Calu3 (cell line): ENCODE measurements around the gene FUT1. TPM values are rescaled to one million over a fixed set of nuclear protein-coding genes. Genes with fewer than 3 reads are reported as not detected.

Experiments used
- BruUV-seq: library from RNA; stranded (reverse); fragments of 400-500 nt; replicated peaks from 2 replicates; lab custom pipeline; 2021; lab: Mats Ljungman, UMichigan
- CTCF ChIA-PET: fragments of 300-600 bp; sonication (Branson Sonifier 250); formaldehyde crosslinking; loops from one replicate; lab custom pipeline; 2022; ENCODE audit warnings: antibody characterized with exemption; lab: Charles Lee
- DNase-seq: peaks from one replicate; pipeline ENCODE4 v3.0.0; 2022
- H3K27ac Mint-ChIP-seq: one replicate; pipeline ENCODE4 v1.8.0; 2022; ENCODE audit warnings: mixed read lengths; ENCODE audit not compliant: unreplicated experiment
- H3K27me3 Mint-ChIP-seq: one replicate; pipeline ENCODE4 v1.8.0; 2022; ENCODE audit warnings: mixed read lengths; ENCODE audit not compliant: unreplicated experiment
- H3K36me3 Mint-ChIP-seq: one replicate; pipeline ENCODE4 v1.8.0; 2022; ENCODE audit warnings: mild to moderate bottlenecking, moderate library complexity, mixed read lengths; ENCODE audit not compliant: insufficient read depth, unreplicated experiment
- H3K4me1 Mint-ChIP-seq: one replicate; pipeline ENCODE4 v1.8.0; 2022; ENCODE audit warnings: mild to moderate bottlenecking, low read depth, mixed read lengths; ENCODE audit not compliant: unreplicated experiment
- H3K4me3 Mint-ChIP-seq: one replicate; pipeline ENCODE4 v1.8.0; 2022; ENCODE audit warnings: mild to moderate bottlenecking, low read depth, moderate library complexity, mixed read lengths; ENCODE audit not compliant: unreplicated experiment
- H3K9me3 Mint-ChIP-seq: one replicate; pipeline ENCODE4 v1.8.0; 2022; ENCODE audit warnings: low read depth, mixed read lengths; ENCODE audit not compliant: unreplicated experiment
- CTCF ChIP-seq: fragments of 200-600 bp; IDR thresholded peaks from one replicate; pipeline ENCODE4 v1.8.0; 2022; ENCODE audit warnings: antibody characterized with exemption; ENCODE audit not compliant: unreplicated experiment
- intact Hi-C: fragments of 100-400 bp; cut with micrococcal nuclease; formaldehyde crosslinking; loops from one replicate; pipeline ENCODE4 v1.10.0; 2022; ENCODE audit not compliant: unreplicated experiment
- total RNA-seq: library from RNA; stranded (reverse); gene quantifications from 2 replicates; pipeline ENCODE4 v1.2.3, GENCODE V29; 2022

The FUT1 gene
- total RNA-seq, 1 experiment from 2014 or later, result 2.9 TPM

- Mint-ChIP-seq H3K27ac (no peak overlapping the region), H3K4me1 (peaks cover 15% of the 10 kb centered on the region), H3K36me3 (peaks cover 31% of the 10 kb centered on the region), H3K9me3 (no peaks in the 10 kb centered on the region), H3K4me3 (no peak overlapping the region), H3K27me3 (no peaks in the 10 kb centered on the region)
- no peak for TF ChIP-seq CTCF
- no peak for DNase-seq
- no TSS peak for BruUV-seq
- CTCF ChIA-PET, result interaction anchor here (0.6 to 2.3 kb wide), 4 partner anchors 11 to 267 kb away, joined by 3 to 20 read pairs (median 16); no protein-coding TSS in a partner anchor
- intact Hi-C loops, result no loop called here
Measured at GRCh38 chr19:48796298-48797083, 44.0 kb upstream of the FUT1 start.

DNA sequence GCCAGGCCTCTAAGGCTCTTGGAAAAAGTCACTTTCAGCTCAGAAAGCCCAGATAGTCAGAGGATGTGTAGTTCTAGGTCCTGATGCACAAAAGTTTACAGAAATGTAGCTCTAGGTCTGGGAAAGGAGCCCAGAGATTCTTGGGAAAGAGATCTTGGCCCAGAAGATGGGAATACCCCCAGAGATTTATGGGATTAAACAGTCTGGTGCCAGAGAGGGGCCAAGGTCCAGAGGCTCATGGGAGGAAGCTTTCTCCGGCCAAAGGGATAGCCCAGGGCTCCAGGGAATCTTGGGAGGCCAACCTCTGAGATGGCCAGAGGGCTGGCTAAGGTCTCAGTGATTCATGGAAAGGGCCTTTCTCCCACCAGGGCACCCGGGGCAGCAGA is 43.2 kb upstream of the FUT1 start:
- peak overlapping the region; percentile 6 for H3K27ac Mint-ChIP-seq
- no peaks in the 10 kb centered on the region for H3K9me3 Mint-ChIP-seq
- no peak for TF ChIP-seq CTCF
- no TSS peak for BruUV-seq
- H3K4me1 Mint-ChIP-seq, result peaks cover 15% of the 10 kb centered on the region
- CTCF ChIA-PET, result interaction anchor here (0.6 to 2.3 kb wide), 15 partner anchors 11 to 626 kb away, joined by 3 to 20 read pairs (median 6); partner anchors contain the start of genes BCAT2, CA11, DHDH and GYS1
- intact Hi-C loops, result loop anchor here (1.0 to 2.0 kb wide), 2 partner anchors 40 to 175 kb away; no protein-coding TSS in a partner anchor
- H3K4me3 Mint-ChIP-seq, result peak overlapping the region; percentile 80
- DNase-seq, result no peak
- H3K36me3 Mint-ChIP-seq, result peaks cover 31% of the 10 kb centered on the region
- no peaks in the 10 kb centered on the region for H3K27me3 Mint-ChIP-seq

DNA sequence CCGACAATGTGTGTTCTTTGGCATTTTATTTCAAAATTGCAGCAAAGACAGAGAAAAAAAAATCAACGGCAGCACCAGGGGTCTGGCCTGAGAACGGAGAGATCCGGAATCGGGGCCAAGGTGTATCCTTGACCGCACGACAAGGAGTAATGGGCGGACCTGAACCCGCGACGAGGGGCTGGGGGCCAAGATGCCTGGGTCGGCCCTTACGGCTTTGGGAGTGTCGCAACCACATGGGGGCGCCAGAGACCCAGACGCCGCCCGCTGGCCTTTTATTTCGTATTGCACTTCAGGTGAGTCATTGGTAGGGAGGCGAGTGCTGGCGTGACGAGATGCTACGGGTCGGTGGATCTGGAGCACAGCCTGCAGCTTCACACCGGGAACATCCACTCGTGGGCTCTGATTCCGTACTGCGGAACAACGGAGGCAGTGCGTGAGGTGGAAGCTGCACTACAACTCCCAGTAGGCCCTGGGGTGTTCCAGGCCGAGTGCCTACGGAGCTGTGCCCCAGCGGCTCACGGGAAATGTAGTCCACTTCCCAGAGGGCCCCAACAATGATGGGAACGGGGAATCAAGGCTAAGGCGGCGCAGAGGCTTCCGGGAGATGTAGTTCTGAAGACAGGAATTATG is 42.7 kb upstream of the FUT1 start:
- no TSS peak for BruUV-seq
- CTCF ChIA-PET, result interaction anchor here (0.6 to 2.3 kb wide), 14 partner anchors 10 to 626 kb away, joined by 3 to 20 read pairs (median 6); partner anchors contain the start of genes BCAT2, CA11, DHDH and GYS1
- peaks cover 15% of the 10 kb centered on the region for H3K4me1 Mint-ChIP-seq
- peak overlapping the region; percentile 6 for H3K27ac Mint-ChIP-seq
- peak; percentile 91 for DNase-seq
- intact Hi-C loops, result loop anchor here (1.0 to 2.0 kb wide), 2 partner anchors 40 to 176 kb away; no protein-coding TSS in a partner anchor
- H3K27me3 Mint-ChIP-seq, result no peaks in the 10 kb centered on the region
- TF ChIP-seq CTCF, result peak; percentile 99
- H3K4me3 Mint-ChIP-seq, result peak overlapping the region; percentile 80
- no peaks in the 10 kb centered on the region for H3K9me3 Mint-ChIP-seq
- peaks cover 29% of the 10 kb centered on the region for H3K36me3 Mint-ChIP-seq

DNA sequence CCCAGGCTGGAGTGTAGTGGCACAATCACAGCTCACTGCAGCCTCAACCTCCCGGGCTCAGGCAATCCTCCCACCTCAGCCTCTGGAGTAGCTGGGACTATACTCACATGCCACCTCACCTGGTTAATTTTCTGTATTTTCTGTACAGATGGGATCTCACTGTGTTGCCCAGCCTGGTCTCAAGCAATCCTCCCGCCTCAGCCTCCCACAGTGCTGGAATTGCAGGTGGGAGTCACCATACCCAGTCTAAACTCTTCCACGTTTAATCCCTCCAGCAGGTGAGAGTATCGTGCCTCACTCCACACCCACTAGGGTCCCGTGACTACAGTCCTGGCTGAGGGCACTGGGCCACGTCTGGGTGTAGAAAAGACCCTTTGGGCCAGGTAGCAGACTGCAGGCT is 41.9 kb upstream of the FUT1 start:
- intact Hi-C loops, result loop anchor here (2.0 kb wide), 1 partner anchor 177 kb away; no protein-coding TSS in a partner anchor
- Mint-ChIP-seq H3K27ac (peak overlapping the region; percentile 6), H3K4me3 (peak overlapping the region; percentile 80), H3K9me3 (no peaks in the 10 kb centered on the region), H3K27me3 (no peaks in the 10 kb centered on the region), H3K4me1 (peaks cover 15% of the 10 kb centered on the region), H3K36me3 (peaks cover 23% of the 10 kb centered on the region)
- CTCF ChIA-PET, result interaction anchor here (0.6 to 2.3 kb wide), 4 partner anchors 17 to 176 kb away, joined by 3 to 20 read pairs (median 10); partner anchors contain the start of gene BCAT2
- DNase-seq, result no peak
- no peak for TF ChIP-seq CTCF
- BruUV-seq, result no TSS peak
